HG03045 (cell line): Measurements from ENCODE around the gene HBS1L.

Source experiments
- ATAC-seq: cut with Tn5 transposase; IDR thresholded peaks from one replicate; pipeline ENCODE4 v1.9.1; 2021; ENCODE audit warnings: mild to moderate bottlenecking, moderate library complexity; ENCODE audit not compliant: unreplicated experiment

The HBS1L gene

GRCh38 chr6:135054569-135055498 lies at the start of gene HBS1L:
Gene HBS1L (minus strand): TSS chr6:135054822. CDS start chr6:135054691, 131 bp downstream.
- peak; percentile 98 for ATAC-seq

GRCh38 chr6:135104199-135104598 lies 49.6 kb upstream of the HBS1L start:
- ATAC-seq: no peak

DNA sequence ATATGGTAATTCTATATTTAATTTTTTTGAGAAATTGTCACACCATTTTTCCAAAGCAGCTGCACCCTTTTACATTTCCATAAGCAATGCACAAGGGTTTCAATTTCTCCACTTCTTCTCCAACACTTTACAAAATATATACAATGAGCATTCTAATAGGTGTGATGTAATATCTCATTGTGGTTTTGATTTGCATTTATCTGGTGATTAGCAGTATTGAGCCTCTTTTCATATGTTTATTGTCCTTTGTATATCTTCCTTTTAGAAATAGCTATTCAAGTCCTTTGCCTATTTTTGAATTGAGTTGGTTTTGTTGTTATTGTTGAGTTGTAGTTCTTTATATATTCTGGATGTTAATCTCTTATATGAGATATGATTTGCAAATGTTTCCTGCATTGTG lies 47.6 kb upstream of the HBS1L start:
- ATAC-seq: no peak

DNA sequence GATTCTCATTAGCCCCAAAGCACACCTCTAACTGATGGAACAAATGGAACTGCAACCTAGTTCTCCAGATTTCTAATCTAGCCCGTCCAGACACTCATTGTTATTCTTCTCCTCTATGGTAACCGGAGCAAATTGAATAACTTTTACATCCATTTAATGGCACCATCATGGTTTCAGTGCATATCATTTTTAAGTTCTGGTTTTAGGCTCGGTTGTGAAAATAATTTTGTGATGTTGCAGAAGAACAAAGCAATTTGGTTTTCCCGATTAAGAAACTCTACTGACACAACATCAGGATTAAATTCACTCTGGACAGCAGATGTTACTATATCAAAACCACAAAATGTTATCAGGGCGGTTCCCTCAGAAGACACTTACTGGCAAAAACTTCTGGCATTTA lies 42.5 kb upstream of the HBS1L start:
- ATAC-seq: no peak

DNA sequence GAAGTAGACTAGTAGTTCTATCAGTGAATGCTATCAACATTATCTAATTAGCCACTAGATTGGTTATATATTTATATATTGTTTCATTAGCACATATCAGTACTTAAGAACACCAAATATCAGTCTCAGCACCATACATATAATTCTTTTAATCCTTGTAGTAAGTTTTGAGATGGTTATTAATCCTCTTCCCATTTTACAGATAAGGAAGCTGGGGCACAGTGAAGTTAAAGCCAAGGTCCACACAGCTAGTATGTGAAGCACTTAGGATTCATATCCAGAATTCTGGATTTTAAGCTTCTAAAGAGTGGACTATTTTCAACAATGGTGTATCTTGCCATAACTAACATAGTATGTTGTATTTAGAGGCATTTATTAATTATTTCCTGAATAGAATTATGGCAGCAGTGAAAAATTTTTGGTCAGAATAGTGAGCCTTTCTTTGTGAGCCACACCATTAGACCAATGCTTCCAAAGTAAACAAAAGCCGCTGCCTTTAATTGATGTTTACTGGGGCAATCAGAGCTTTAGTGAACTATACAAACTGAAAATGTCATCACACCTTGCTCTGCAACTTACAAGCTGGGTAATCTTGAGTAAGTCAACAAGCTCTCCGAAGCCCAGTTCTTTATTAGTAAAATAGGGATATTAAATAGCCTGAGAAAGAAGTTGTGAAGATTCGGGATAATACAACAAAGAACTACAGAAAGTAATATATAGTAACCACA lies 41.9 kb upstream of the HBS1L start:
- ATAC-seq: no peak

DNA sequence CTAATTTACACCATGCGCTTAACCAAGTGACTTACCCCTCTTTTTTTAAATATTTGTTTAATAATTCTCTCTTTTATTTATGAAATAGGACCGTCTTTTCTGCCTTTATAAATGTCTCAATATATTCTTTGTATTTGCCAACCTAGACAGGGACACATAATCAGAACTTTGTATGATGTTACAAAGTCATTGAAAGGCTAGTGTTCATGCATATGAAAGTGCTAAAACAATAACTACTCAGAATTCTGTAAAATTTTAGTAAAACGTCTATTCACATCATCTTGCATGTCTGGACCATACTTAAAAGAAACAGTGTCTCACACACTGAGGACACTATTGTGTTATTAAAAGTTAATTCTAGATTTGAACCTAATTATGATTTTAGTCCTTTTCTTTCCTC lies 41.1 kb upstream of the HBS1L start:
- no peak for ATAC-seq

GRCh38 chr6:135094403-135094821 lies 39.8 kb upstream of the HBS1L start:
- ATAC-seq: no peak

GRCh38 chr6:135093578-135093977 lies 39.0 kb upstream of the HBS1L start:
- no peak for ATAC-seq

- no peak for ATAC-seq
Observed at GRCh38 chr6:135092724-135093123, 38.1 kb upstream of the HBS1L start.

DNA sequence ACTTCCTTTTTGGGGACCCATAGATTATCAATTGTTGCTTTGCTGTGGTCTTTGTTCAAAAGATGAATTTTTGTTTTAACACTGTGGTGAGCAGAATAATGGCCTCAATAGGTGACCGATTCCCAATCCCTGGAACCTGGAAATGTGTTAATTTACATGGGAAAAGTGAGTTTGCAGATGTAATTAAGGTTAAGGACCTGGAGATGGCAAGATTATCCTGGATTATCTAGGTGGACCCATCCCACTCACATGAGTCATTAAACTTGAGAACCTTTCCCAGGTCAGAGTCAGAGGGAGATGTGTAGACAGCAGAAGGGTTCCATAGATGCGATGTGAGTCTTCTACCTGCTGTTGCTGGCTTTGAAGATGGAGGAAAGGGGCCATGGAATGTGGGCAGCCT lies 36.2 kb upstream of the HBS1L start:
- ATAC-seq: no peak

- no peak for ATAC-seq
Observed at GRCh38 chr6:135089901-135090300, 35.3 kb upstream of the HBS1L start.

DNA sequence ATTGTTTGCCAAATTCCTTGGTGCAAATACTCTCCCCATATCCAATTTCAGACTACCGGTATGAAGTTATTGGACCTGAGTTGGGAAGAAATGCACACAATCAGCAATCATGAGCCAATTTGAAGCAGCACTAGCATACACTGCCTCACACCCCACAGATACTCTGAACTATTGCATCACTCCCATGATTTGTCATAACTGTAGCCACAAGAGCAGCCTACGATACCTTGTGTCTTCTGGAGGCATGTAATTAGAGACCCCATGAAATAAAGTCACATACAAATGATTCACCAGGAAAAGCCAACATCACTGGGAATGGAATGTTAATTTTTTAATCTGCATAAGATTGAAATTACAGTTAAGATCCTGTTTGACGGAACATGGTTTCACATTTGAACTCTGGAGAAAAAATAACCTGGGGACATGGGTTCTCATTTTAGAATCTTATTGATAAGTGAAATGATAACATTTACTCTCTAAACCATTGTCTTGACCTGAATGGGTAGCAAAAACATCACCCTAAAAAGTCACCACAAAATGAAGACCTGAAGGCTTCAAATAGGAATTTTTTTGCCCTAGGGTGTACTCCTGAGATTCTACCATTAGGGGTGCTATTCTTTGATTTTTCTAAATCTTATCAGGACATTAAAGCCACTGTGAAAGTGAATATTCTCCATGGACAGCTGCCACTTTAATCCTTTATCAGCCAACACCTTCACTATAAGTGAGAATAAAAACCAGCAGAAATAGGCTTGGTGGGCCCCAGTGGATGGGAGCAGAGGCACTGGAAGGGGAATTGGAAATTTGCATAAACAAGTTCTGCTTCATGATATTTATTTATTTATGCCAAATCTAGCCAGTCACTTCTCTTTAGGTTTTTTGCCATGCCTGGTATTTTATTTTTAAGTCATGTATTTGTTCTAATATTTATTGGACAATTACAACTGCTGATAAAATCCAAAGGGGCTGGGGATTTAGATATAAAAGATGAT lies 34.5 kb upstream of the HBS1L start:
- ATAC-seq: peak; percentile 70

GRCh38 chr6:135088281-135088680 lies 33.7 kb upstream of the HBS1L start:
- ATAC-seq: peak; percentile 1

- no peak for ATAC-seq
Observed at GRCh38 chr6:135087803-135088202, 33.2 kb upstream of the HBS1L start.

DNA sequence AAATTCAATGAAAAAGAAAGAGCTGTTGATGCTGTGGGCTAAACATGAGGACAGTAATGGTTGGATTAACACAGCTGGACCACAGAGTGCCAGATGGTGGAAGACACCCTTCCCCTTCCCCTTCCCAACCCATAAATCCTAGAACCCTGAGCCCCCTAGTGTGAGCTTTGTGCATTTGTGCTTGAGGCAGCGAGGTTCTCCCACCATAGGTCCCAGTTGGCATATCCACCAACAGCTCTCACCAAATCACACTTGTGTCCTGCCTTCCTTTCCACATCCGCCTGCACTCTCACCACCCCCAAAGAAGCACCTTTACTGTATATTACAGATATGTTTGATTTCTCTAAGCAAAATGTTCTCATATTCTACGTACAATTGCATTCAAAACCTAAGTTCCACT lies 32.8 kb upstream of the HBS1L start:
- no peak for ATAC-seq

DNA sequence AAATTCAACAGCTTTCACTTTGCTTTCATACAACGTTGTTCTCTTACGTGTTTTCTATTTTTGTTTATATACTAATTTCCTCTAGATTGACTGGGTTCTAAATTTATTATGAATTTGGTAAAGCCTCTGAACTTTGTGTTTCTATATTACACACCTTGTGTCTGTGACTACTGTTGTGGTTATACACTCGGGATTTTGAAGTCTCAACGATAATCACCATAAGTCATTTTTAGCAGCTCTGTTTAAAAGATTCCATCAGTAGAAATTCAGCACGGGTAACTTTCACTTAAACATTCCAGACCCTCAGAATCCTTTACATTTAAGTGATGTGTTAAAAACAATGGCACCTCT lies 31.8 kb upstream of the HBS1L start:
- no peak for ATAC-seq

DNA sequence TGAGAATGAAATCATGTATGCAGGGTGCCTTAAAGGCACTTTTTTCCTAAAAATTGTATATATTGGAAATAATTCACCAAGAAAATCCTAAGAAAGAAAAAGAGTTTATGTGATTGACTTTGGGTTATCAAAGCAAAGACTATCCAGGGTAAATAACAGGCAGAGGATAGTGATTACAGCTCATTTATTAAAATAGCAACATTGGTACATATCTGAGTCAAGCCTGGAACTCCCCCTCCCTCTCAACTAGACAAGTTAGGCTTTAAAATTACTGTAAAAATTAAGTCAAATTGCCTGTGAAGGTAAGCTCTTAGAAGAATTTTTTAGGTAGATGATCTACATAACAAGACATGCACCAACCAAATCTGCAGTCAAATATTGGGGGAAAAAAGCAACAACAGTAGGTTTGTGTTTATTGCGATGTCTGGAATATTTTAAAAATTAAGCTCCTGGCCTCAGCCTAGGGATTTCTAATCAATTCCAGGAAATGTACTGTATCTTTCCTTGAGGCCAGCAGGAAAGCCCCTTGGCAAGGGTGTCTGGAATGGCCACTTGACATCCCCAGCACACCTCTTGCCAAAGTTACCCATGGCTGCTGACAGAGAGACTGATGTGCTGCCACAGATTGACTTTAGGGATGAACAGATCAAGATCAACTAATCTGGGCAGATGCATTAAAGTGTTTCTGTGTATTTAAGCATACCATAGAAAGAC lies 31.2 kb upstream of the HBS1L start:
- no peak for ATAC-seq

DNA sequence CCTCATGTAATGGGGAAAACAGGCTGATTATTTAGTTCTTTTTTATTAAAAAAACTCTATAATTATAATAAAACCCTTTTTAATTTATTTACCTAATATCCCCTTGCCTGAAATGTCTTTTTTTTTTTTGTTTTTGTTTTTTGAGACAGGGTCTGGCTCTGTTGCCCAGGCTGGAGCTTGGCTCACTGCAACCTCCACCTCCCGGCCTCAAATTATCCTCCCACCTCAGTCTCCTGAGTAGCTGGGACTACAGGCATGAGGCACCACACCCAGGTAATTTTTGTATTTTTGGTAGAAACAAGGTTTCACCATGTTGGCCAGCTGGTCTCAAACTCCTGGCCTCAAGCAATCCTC lies 30.3 kb upstream of the HBS1L start:
- ATAC-seq: no peak

GRCh38 chr6:135084001-135084915 lies 29.6 kb upstream of the HBS1L start:
- no peak for ATAC-seq
